Urinary bladder (tissue), 4 donors: Measurements from ENCODE around the gene SHOC2. TPM values are rescaled to one million over a fixed set of nuclear protein-coding genes. Genes with fewer than 3 reads are reported as not detected.
"Not testable (repeated sequence)": the region's sequence is repeated elsewhere in the genome, so short reads cannot be mapped to it uniquely, and the experiment has no call there.

Source experiments
- DNase-seq: peaks from one replicate; pipeline ENCODE4 v3.0.0-alpha.2; 2015; ENCODE audit errors: extremely low spot score
- H3K27ac ChIP-seq: one replicate; pipeline ENCODE4 v1.5.1; 2013; ENCODE audit warnings: low read depth, mild to moderate bottlenecking, moderate library complexity
- H3K36me3 ChIP-seq: one replicate; pipeline ENCODE4 v1.6.1; 2013; ENCODE audit warnings: mild to moderate bottlenecking, moderate library complexity; ENCODE audit not compliant: insufficient read depth
- H3K4me1 ChIP-seq: one replicate; pipeline ENCODE4 v1.6.1; 2013; ENCODE audit warnings: mild to moderate bottlenecking, moderate library complexity; ENCODE audit not compliant: insufficient read depth
- H3K4me3 ChIP-seq: one replicate; pipeline ENCODE4 v1.5.1; 2013; ENCODE audit warnings: low read depth, low read length
- WGBS: extraction: QIAGEN DNeasy Blood & Tissue Kit; methylation state at CpG from one replicate; pipeline ENCODE4 v1.1.7; 2013; 5-methylcytosine and 5-hydroxymethylcytosine counted together
- polyA plus RNA-seq: library from polyadenylated mRNA; stranded (reverse); fragments of 200-250 nt; gene quantifications from one replicate; pipeline ENCODE4 v1.2.3, GENCODE V29; 2013
- total RNA-seq: library from RNA; depleted of rRNA; stranded (reverse); fragments of >200 nt; gene quantifications from one replicate; pipeline ENCODE4 v1.2.3, GENCODE V29; 2014
- donor health status: healthy with polysubstance abuse.
- donor health status: healthy.

Gene SHOC2
- total and polyA plus RNA-seq, 2 donors: 25.7 to 109 TPM

DNA sequence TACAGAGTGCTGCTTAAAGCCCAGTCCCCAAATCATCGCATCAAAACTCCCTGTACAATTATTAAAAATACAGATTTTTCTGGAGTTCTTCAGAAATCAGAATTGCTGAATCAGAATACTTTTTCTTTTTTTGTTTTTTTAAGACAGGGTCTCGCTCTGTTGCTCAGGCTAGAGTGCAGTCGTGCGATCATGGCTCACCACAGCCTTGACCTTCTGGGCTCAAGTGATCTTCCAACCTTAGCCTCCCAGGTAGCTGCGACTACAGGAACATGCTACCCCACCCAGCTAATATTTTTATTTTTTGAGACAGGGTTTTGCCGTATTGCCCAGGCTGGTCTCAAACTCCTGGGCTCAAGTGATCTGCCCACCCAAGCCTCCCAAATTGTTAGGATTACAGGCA lies 4.4 kb upstream of the SHOC2 start:
- Histone ChIP-seq H3K4me3 (no peak overlapping the region), H3K27ac (no peak overlapping the region), H3K36me3 (no peaks in the 10 kb centered on the region), H3K4me1 (no peaks in the 10 kb centered on the region)
- WGBS: 96% methylated on average over 6 of the region's 6 CpGs
- DNase-seq: no peak

DNA sequence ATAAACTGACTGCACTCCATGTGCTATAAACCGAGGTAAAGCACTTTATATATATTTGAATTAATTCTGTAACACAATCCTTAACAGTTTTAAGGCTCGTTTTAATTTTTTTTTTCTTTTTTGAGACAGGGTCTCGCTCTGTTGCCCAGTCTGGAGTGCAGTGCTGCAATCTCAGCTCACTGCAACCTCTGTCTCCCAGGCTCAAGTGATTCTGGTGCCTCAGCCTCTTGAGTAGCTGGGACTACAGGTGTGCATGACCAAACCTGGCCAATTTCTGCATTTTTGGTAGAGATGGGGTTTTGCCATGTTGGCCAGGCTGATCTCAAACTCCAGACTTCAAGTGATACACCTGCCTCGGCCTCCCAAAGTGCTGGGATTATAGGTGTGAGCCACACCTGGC lies 3.8 kb upstream of the SHOC2 start:
- not testable (repeated sequence) for DNase-seq, H3K27ac ChIP-seq, H3K4me3 ChIP-seq, H3K4me1 ChIP-seq, H3K36me3 ChIP-seq
- 95% methylated on average over 4 of the region's 4 CpGs for WGBS

GRCh38 chr10:110916554-110917346 lies 2.7 kb upstream of the SHOC2 start:
- no peak for DNase-seq
- 89% methylated on average over 3 of the region's 3 CpGs for WGBS
- H3K4me1 ChIP-seq: no peaks in the 10 kb centered on the region
- no peak overlapping the region for H3K4me3 ChIP-seq
- H3K36me3 ChIP-seq: no peaks in the 10 kb centered on the region
- no peak overlapping the region for H3K27ac ChIP-seq

DNA sequence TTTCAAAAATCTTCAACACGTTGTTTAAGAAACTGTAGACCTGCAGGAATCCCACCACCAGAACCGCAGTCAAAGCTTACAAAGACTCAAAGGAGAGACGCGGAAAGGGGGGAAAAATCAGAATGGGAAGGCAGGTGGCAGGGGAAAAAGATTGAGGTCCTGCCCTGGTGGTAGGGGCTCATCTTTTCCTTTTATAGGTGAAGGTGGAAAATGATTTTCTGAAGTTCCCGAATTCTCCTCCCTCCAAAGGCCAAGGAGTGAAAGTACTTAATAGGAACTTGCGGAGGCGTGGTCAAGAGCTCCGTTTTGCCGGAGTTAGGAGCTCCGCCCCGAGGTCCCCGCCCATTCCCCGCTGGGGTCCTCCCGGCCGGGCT lies 1.1 kb upstream of the SHOC2 start:
- peak; percentile 89 for DNase-seq
- Histone ChIP-seq H3K27ac (peak overlapping the region; percentile 99), H3K4me3 (peak overlapping the region; percentile 72), H3K36me3 (no peaks in the 10 kb centered on the region), H3K4me1 (no peaks in the 10 kb centered on the region)
- under 1% methylated on average over 15 of the region's 15 CpGs for WGBS

DNA sequence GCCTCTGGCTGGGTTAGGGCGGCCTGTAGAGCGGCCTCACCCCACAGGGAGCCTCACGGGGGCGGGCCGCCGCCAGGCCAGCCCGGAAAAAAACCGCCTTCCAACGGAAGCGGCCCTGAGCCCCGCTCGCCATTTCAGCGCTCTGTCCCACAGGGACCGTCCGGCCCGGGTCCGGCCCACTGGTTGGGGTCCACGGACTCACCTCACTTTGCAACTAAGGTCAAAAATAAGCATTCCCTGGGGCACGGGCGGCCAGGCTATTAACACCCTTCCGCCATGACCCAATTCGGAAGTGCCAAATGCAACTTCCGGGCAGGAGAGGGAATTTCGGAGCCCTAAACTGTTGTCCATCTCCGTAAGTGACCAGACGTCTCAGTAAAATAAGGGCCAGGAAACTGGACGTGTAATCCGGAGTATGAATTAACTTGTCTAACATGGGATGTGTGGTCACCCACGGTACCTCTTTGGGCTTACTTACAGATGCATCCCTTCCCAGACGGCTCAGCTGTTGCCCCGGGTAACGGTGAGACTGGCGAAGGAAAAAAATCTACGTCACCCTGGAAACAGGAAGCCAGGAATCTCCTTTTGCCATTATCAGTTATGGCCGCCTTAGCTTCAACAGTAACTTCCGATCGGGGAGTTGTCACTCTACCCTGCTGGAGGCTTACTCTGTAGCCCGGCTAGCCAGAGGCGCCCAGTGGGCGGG lies 608 bp upstream of the SHOC2 start, which contains the start of gene BBIP1:
BBIP1 (minus strand) TSS at position 538 of the 706 bp plus-strand sequence. CDS start 1,023 bp downstream, outside the sequence.
- WGBS: under 1% methylated on average over 40 of the region's 40 CpGs
- H3K36me3 ChIP-seq: no peaks in the 10 kb centered on the region
- H3K27ac ChIP-seq: peak within 1 kb of the TSS; percentile 99
- no peaks in the 10 kb centered on the region for H3K4me1 ChIP-seq
- H3K4me3 ChIP-seq: peak within 1 kb of the TSS; percentile 95
- DNase-seq: peak; percentile 99

GRCh38 chr10:110919971-110920881 lies 822 bp downstream of the SHOC2 start:
- H3K4me1 ChIP-seq: peaks cover 1% of the 10 kb centered on the region

GRCh38 chr10:110923856-110924493 lies 4.6 kb downstream of the SHOC2 start:
- Histone ChIP-seq H3K36me3 (no peaks in the 10 kb centered on the region), H3K4me3 (no peak overlapping the region), H3K27ac (no peak overlapping the region), H3K4me1 (peaks cover 1% of the 10 kb centered on the region)
- WGBS: 59% methylated on average over 2 of the region's 2 CpGs
- DNase-seq: no peak

More at GRCh38 chr10:110919971-110920881, 822 bp downstream of the SHOC2 start:
- under 1% methylated on average over 44 of the region's 44 CpGs for WGBS
- DNase-seq: peak; percentile 20
- Histone ChIP-seq H3K36me3 (no peaks in the 10 kb centered on the region), H3K4me3 (peak overlapping the region; percentile 95), H3K27ac (peak overlapping the region; percentile 98)

GRCh38 chr10:110927461-110927860 lies 8.1 kb downstream of the SHOC2 start:
- Histone ChIP-seq H3K27ac (no peak overlapping the region), H3K4me3 (no peak overlapping the region), H3K36me3 (no peaks in the 10 kb centered on the region), H3K4me1 (peaks cover 3% of the 10 kb centered on the region)
- 97% methylated on average over 2 of the region's 2 CpGs for WGBS
- no peak for DNase-seq

DNA sequence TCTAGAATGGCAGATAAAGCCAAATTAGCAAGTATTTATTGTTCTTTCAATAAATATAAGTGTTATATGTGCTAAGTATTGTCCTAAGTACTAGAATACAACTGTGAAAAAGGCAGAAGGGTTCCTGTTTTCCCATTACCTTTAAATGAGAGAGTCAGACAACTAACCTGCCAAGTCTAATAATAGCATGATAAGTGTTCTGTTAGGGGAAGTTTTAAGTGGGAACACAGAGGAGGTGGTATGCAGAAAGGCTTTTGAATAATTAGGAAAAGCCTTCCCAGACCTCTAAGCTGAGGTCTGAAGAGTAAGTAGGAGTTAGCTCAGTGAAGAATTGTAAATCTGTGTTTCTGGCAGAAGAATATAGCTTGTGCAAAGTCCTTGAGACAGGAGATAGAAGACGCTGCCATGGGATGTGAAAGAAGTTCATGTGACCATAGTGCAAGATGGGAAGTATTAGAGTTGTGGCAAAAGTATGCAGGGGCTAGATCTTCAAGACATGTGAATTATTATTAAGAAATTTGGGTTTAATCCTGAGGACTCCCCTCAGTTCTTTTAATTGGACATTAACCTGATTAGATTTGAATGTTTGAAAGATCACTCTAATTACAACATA lies 12.5 kb downstream of the SHOC2 start:
- no peak for DNase-seq
- H3K36me3 ChIP-seq: no peaks in the 10 kb centered on the region
- no peak overlapping the region for H3K4me3 ChIP-seq
- WGBS: 55% methylated on average over 1 of the region's 1 CpG
- peaks cover 2% of the 10 kb centered on the region for H3K4me1 ChIP-seq
- no peak overlapping the region for H3K27ac ChIP-seq

GRCh38 chr10:110932505-110933180 lies 13.2 kb downstream of the SHOC2 start:
- WGBS: 46% methylated on average over 1 of the region's 1 CpG
- no peak for DNase-seq
- H3K36me3 ChIP-seq: no peaks in the 10 kb centered on the region
- H3K4me3 ChIP-seq: no peak overlapping the region
- peaks cover 2% of the 10 kb centered on the region for H3K4me1 ChIP-seq
- H3K27ac ChIP-seq: no peak overlapping the region

DNA sequence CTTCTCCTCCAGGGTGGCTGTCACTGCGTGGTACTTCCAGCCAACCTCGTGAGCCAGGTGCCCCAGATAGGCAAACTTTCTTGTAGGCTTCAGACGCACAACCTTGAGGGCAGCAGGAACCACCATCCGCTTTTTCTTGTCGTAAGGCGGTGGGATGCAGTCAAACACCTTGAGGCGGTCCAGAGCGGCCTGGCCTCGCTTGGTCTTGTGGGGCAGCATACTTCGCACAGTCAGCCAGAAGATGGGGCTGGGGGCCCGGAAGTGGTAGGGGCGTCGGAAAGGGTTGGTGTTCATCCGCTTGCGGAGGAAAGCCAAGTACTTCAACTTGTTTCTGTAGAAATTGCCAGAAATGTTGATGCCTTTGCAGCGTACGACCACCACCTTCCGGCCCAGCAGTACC lies 17.4 kb downstream of the SHOC2 start:
- no peaks in the 10 kb centered on the region for H3K36me3 ChIP-seq
- WGBS: 98% methylated on average over 18 of the region's 18 CpGs
- H3K4me3 ChIP-seq: no peak overlapping the region
- H3K4me1 ChIP-seq: peaks cover 2% of the 10 kb centered on the region
- no peak overlapping the region for H3K27ac ChIP-seq
- DNase-seq: no peak

- no peak for DNase-seq
- no peaks in the 10 kb centered on the region for H3K36me3 ChIP-seq
- H3K4me1 ChIP-seq: no peaks in the 10 kb centered on the region
- 93% methylated on average over 4 of the region's 4 CpGs for WGBS
- H3K27ac ChIP-seq: no peak overlapping the region
- H3K4me3 ChIP-seq: no peak overlapping the region
Observed at GRCh38 chr10:110939419-110939818, 20.0 kb downstream of the SHOC2 start.
